Measurements from ENCODE around the gene THBS2. TPM values are rescaled to one million over a fixed set of nuclear protein-coding genes. Genes with fewer than 3 reads are reported as not detected.

THBS2 gene
- total RNA-seq, 2 donors from 2014 or later: not detected

DNA sequence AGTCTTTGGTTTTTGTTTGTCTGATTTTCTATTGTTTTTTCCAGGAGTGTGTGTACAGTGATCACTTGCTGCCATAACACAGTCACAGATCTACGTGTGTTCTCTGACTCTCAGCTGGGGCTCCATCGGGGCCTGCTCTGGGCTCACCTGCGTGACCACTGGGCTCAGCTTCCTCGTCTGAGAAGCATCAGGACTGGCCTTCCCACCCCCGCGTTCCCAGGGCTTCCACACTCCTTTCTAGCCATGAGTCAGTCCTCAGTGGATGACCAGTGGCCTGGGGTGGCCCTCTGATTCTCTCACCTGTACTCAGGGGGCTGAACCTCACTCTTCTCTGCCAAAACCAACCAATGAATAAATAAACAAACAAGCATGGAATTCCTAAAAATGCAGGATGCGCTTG is 14.5 kb downstream of the THBS2 start:
- Mint-ChIP-seq H3K4me1 (no peaks in the 10 kb centered on the region), H3K4me3 (no peak overlapping the region), H3K27me3 (peaks cover 10% of the 10 kb centered on the region), H3K27ac (no peak overlapping the region), H3K36me3 (ENCODE audit: low read depth) (peaks cover 2% of the 10 kb centered on the region)
- ATAC-seq (no peak), DNase-seq (no peak)
- no peaks in the 10 kb centered on the region for H3K9me3 ChIP-seq (ENCODE audit: control insufficient read depth, low read length, poor library complexity, severe bottlenecking)

GRCh38 chr6:169238766-169239165 is 14.9 kb downstream of the THBS2 start:
- H3K27ac Mint-ChIP-seq: no peak overlapping the region
- DNase-seq (no peak), ATAC-seq (no peak)
- no peak overlapping the region for H3K4me3 Mint-ChIP-seq
- H3K36me3 Mint-ChIP-seq (ENCODE audit: low read depth): peaks cover 2% of the 10 kb centered on the region
- no peaks in the 10 kb centered on the region for H3K4me1 Mint-ChIP-seq
- H3K9me3 ChIP-seq (ENCODE audit: control insufficient read depth, low read length, poor library complexity, severe bottlenecking): no peaks in the 10 kb centered on the region
- peaks cover 10% of the 10 kb centered on the region for H3K27me3 Mint-ChIP-seq

- Mint-ChIP-seq H3K36me3 (ENCODE audit: low read depth) (peaks cover 2% of the 10 kb centered on the region), H3K27ac (no peak overlapping the region), H3K4me3 (no peak overlapping the region), H3K27me3 (peaks cover 10% of the 10 kb centered on the region), H3K4me1 (no peaks in the 10 kb centered on the region)
- H3K9me3 ChIP-seq (ENCODE audit: control insufficient read depth, low read length, poor library complexity, severe bottlenecking): no peaks in the 10 kb centered on the region
- DNase-seq: no peak
- ATAC-seq: no peak
These were observed 16.0 kb downstream of the THBS2 start for GRCh38 chr6:169237496-169238134.

DNA sequence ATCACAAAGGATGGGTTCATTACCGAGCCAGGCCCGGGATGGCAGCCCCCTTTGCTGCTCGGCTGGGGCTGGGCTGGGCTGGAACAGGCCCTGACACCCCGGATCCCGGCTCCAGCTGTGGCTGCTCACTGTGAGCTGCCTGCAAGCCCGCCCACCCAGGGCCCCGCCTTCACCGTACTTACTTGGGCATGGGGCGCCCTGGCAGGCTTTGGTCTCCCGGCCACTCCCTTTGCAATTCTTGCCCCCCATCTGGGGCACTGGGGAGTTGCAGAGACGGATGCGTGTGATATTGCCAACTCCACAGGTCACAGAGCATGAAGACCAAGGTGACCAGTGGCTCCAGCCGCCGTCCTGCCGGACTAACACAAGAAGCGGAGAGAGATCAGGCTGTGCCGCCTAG is 16.7 kb downstream of the THBS2 start:
- Mint-ChIP-seq H3K4me1 (no peaks in the 10 kb centered on the region), H3K36me3 (ENCODE audit: low read depth) (no peaks in the 10 kb centered on the region), H3K4me3 (no peak overlapping the region), H3K27ac (no peak overlapping the region), H3K27me3 (peaks cover 10% of the 10 kb centered on the region)
- no peaks in the 10 kb centered on the region for H3K9me3 ChIP-seq (ENCODE audit: control insufficient read depth, low read length, poor library complexity, severe bottlenecking)
- DNase-seq: no peak
- no peak for ATAC-seq

DNA sequence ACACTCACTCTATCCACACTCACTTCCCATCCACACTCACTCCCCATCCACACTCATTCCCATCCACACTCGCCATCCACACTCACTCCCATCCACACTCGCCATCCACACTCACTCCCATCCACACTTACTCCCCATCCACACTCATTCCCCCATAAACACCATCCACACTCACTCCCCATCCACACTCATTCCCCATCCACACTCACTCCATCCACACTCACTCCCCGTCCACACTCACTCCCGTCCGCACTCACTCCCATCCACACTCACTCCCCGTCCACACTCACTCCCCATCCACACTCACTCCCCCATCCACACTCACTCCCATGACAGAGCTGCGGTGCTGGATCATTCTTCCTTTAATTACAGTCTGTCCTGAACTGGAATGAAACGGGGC is 17.1 kb downstream of the THBS2 start:
- H3K9me3 ChIP-seq (ENCODE audit: control insufficient read depth, low read length, poor library complexity, severe bottlenecking): no peaks in the 10 kb centered on the region
- Mint-ChIP-seq H3K4me1 (no peaks in the 10 kb centered on the region), H3K27me3 (peaks cover 10% of the 10 kb centered on the region), H3K27ac (no peak overlapping the region), H3K4me3 (no peak overlapping the region), H3K36me3 (ENCODE audit: low read depth) (no peaks in the 10 kb centered on the region)
- DNase-seq (no peak), ATAC-seq (no peak)

- no peak for ATAC-seq
- H3K9me3 ChIP-seq (ENCODE audit: control insufficient read depth, low read length, poor library complexity, severe bottlenecking): no peaks in the 10 kb centered on the region
- no peak for DNase-seq
- Mint-ChIP-seq H3K4me3 (no peak overlapping the region), H3K27ac (no peak overlapping the region), H3K36me3 (ENCODE audit: low read depth) (no peaks in the 10 kb centered on the region), H3K4me1 (no peaks in the 10 kb centered on the region), H3K27me3 (peaks cover 5% of the 10 kb centered on the region)
These were observed 18.4 kb downstream of the THBS2 start for GRCh38 chr6:169235286-169235685.

GRCh38 chr6:169234634-169235033 is 19.0 kb downstream of the THBS2 start:
- Mint-ChIP-seq H3K36me3 (ENCODE audit: low read depth) (no peaks in the 10 kb centered on the region), H3K4me3 (no peak overlapping the region), H3K4me1 (no peaks in the 10 kb centered on the region), H3K27ac (no peak overlapping the region), H3K27me3 (peaks cover 5% of the 10 kb centered on the region)
- no peaks in the 10 kb centered on the region for H3K9me3 ChIP-seq (ENCODE audit: control insufficient read depth, low read length, poor library complexity, severe bottlenecking)
- no peak for ATAC-seq
- no peak for DNase-seq

- H3K36me3 Mint-ChIP-seq (ENCODE audit: low read depth): no peaks in the 10 kb centered on the region
- no peak overlapping the region for H3K4me3 Mint-ChIP-seq
- H3K27me3 Mint-ChIP-seq: no peaks in the 10 kb centered on the region
- no peaks in the 10 kb centered on the region for H3K4me1 Mint-ChIP-seq
- H3K27ac Mint-ChIP-seq: no peak overlapping the region
- no peaks in the 10 kb centered on the region for H3K9me3 ChIP-seq (ENCODE audit: control insufficient read depth, low read length, poor library complexity, severe bottlenecking)
- DNase-seq: no peak
- ATAC-seq: no peak
These were observed 19.8 kb downstream of the THBS2 start for GRCh38 chr6:169233832-169234231.

DNA sequence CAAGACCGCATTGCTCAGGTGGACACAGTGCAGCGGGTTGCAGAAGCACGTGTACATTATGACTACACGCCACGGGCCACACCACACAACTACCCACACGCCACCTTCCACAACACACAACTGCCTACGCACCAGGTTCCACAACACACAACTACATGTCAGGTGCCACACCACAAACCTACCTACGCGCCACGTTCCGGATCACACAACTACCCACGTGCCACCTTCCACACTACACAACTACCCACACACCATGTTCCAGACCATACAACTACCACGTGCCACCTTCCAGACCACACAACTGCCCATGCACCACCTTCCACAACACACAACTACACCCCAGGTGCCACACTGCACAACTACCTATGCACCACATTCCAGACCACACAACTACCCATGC is 20.5 kb downstream of the THBS2 start:
- no peaks in the 10 kb centered on the region for H3K36me3 Mint-ChIP-seq (ENCODE audit: low read depth)
- no peaks in the 10 kb centered on the region for H3K4me1 Mint-ChIP-seq
- no peaks in the 10 kb centered on the region for H3K9me3 ChIP-seq (ENCODE audit: control insufficient read depth, low read length, poor library complexity, severe bottlenecking)
- no peaks in the 10 kb centered on the region for H3K27me3 Mint-ChIP-seq
- no peak overlapping the region for H3K27ac Mint-ChIP-seq
- no peak overlapping the region for H3K4me3 Mint-ChIP-seq
- ATAC-seq (no peak), DNase-seq (no peak)

DNA sequence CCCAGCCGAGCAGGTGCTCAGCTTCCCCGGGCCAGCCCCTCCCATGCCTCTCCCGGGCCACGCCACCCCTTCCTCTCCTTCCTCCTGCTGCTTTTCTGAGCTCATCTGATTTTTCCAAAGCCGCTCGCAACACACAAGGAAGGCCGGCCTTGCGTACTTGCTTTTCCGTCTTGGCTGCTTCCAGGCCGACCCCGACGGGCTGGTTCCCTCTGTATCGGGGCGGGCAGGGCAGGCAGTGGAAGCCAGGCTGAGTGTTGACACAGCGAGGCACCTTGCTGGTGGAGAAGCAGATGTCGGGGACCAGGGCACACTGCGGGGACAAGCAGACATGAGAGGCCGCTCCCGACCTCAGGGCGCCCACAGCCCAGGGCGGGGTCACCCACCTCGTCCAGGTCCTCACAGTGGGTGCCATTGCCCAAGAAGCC is 21.1 kb downstream of the THBS2 start:
- H3K27me3 Mint-ChIP-seq: peaks cover 4% of the 10 kb centered on the region
- H3K4me1 Mint-ChIP-seq: no peaks in the 10 kb centered on the region
- ATAC-seq (no peak), DNase-seq (no peak)
- no peak overlapping the region for H3K4me3 Mint-ChIP-seq
- H3K36me3 Mint-ChIP-seq (ENCODE audit: low read depth): no peaks in the 10 kb centered on the region
- H3K27ac Mint-ChIP-seq: no peak overlapping the region
- H3K9me3 ChIP-seq (ENCODE audit: control insufficient read depth, low read length, poor library complexity, severe bottlenecking): no peaks in the 10 kb centered on the region

DNA sequence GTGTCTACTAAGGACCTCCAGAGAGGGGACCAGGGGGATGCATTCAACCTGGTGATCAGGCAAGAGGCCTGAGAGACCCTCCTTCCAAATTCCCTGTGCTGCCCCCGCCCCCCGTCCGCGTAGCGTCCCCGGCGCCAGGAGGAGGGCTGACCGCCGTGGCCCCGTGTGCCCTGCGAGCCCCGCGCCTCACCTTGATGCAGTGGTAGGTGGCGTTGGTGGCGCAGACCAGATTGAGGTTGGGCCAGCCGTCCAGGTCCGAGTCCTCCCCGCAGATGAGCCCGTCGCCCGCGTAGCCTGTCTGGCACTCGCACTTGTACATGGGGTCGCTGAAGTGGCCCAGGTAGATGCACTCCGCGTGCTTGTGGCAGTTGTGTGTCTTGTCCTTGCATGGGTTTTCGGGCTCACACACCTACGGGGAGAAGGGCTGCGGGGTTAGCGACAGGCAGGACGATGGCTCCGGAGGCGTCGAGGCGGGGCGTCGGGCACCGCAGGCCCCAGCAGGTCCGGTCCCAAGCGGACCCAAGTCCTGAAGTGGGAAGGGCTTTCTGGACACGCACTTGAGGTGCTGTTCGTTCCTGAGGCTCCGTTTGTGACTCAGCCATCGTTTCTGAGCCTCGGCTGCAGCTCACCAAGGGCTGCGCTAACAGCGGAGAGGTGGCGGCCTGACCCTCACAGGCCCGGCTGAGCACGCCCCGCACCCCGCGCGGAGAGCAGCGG is 21.7 kb downstream of the THBS2 start:
- Mint-ChIP-seq H3K4me3 (no peak overlapping the region), H3K27ac (no peak overlapping the region), H3K4me1 (no peaks in the 10 kb centered on the region), H3K36me3 (ENCODE audit: low read depth) (no peaks in the 10 kb centered on the region), H3K27me3 (peaks cover 4% of the 10 kb centered on the region)
- no peaks in the 10 kb centered on the region for H3K9me3 ChIP-seq (ENCODE audit: control insufficient read depth, low read length, poor library complexity, severe bottlenecking)
- DNase-seq (no peak), ATAC-seq (no peak)

DNA sequence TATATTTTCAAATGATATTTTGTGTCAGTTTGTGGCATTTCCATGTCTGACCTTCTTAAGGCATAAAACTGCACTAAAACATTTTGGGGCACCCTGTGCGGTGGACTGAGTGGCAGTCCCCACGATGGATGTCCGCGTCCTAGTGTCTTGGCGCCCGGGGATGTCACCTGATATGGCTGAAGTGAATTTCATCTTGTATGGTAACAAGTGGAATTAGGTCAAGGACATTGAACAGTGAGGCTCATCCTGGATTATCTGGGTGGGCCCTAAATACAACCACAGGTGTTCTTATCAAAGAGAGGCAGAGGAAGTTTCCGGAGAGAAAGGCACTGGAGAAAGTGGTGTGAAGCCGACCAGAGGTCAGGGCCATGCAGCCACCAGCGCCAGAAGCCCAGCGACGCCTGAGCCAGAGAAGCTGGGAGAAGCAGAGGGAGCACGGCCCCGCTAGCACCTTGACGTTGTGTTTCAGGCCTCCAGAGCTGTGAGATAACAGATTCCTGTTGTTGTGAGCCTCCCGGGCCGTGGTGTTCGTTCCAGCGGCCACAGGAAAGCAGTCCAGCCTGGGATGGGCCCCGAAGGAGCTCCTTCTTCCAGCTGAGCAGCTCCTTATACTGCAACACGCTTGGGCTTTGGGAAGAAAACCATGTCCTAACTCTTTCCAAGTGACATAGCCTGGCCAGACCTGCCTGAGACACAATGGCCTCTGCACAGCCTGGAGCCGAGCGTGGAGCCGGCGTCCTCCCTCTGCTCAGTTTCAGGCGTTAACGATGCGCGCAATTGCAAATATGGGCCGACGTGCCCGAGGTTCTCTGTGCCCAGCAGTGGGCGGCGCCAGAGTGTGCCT is 22.5 kb downstream of the THBS2 start:
- Mint-ChIP-seq H3K27ac (no peak overlapping the region), H3K4me3 (no peak overlapping the region), H3K27me3 (peaks cover 11% of the 10 kb centered on the region), H3K36me3 (ENCODE audit: low read depth) (no peaks in the 10 kb centered on the region), H3K4me1 (no peaks in the 10 kb centered on the region)
- no peak for ATAC-seq
- DNase-seq: no peak
- H3K9me3 ChIP-seq (ENCODE audit: control insufficient read depth, low read length, poor library complexity, severe bottlenecking): no peaks in the 10 kb centered on the region

GRCh38 chr6:169230322-169230665 is 23.4 kb downstream of the THBS2 start:
- no peaks in the 10 kb centered on the region for H3K9me3 ChIP-seq (ENCODE audit: control insufficient read depth, low read length, poor library complexity, severe bottlenecking)
- DNase-seq (no peak), ATAC-seq (no peak)
- Mint-ChIP-seq H3K27ac (no peak overlapping the region), H3K4me1 (no peaks in the 10 kb centered on the region), H3K36me3 (ENCODE audit: low read depth) (no peaks in the 10 kb centered on the region), H3K4me3 (no peak overlapping the region), H3K27me3 (peaks cover 20% of the 10 kb centered on the region)

All from T-helper 17 cell (primary cell).